ENCODE data around the gene BRMS1L. TPM values are rescaled to one million over a fixed set of nuclear protein-coding genes. Genes with fewer than 3 reads are reported as not detected.

Gene BRMS1L
- total RNA-seq, 4 donors from 2014 or later = 4.6 to 6.8 (median 6.1) TPM

GRCh38 chr14:35865611-35866324, 39.6 kb downstream of the BRMS1L start:
- peaks cover 5 to 28% of the 10 kb centered on the region in 2 donors for H3K36me3 ChIP-seq

GRCh38 chr14:35866595-35867279, 40.6 kb downstream of the BRMS1L start:
- no peak overlapping the region for H3K27ac ChIP-seq
- no peak for TF ChIP-seq POLR2A (IDR thresholded peaks at IDR 0.05)
- TF ChIP-seq CTCF (IDR thresholded peaks at IDR 0.05 in 4 of 5, conservative IDR thresholded peaks at IDR 0.05 in 1 of 5) = no peak
- no peaks in the 10 kb centered on the region for H3K27me3 ChIP-seq
- ATAC-seq (no peak), DNase-seq (no peak)
- peaks cover 5 to 28% of the 10 kb centered on the region in 2 donors for H3K36me3 ChIP-seq
- no peaks in the 10 kb centered on the region for H3K4me1 ChIP-seq
- no peak overlapping the region for H3K4me3 ChIP-seq
- H3K9me3 ChIP-seq = no peaks in the 10 kb centered on the region
- in situ Hi-C loops (cut with MboI; ENCODE audit: low sequenced_read_pairs in 4 of 4) (no loop called here), intact Hi-C loops (cut with DNase I; ENCODE audit: low total_unique reads) (no loop called here)

More at GRCh38 chr14:35865611-35866324, 39.6 kb downstream of the BRMS1L start:
- in situ Hi-C loops (cut with MboI; ENCODE audit: low sequenced_read_pairs in 4 of 4) = no loop called here
- no peaks in the 10 kb centered on the region for H3K4me1 ChIP-seq
- DNase-seq (no peak), ATAC-seq (no peak)
- no peaks in the 10 kb centered on the region for H3K27me3 ChIP-seq
- no peak for TF ChIP-seq CTCF (IDR thresholded peaks at IDR 0.05 in 4 of 5, conservative IDR thresholded peaks at IDR 0.05 in 1 of 5)
- TF ChIP-seq POLR2A (IDR thresholded peaks at IDR 0.05) = no peak
- H3K4me3 ChIP-seq = no peak overlapping the region
- intact Hi-C loops (cut with DNase I; ENCODE audit: low total_unique reads) = no loop called here
- H3K9me3 ChIP-seq = no peaks in the 10 kb centered on the region
- H3K27ac ChIP-seq = no peak overlapping the region

- Histone ChIP-seq H3K36me3 (peaks cover 5 to 28% of the 10 kb centered on the region in 2 donors), H3K4me1 (no peaks in the 10 kb centered on the region), H3K9me3 (no peaks in the 10 kb centered on the region), H3K4me3 (no peak overlapping the region), H3K27ac (no peak overlapping the region), H3K27me3 (no peaks in the 10 kb centered on the region)
- TF ChIP-seq CTCF (IDR thresholded peaks at IDR 0.05 in 4 of 5, conservative IDR thresholded peaks at IDR 0.05 in 1 of 5) (no peak), POLR2A (IDR thresholded peaks at IDR 0.05) (no peak)
- DNase-seq (no peak), ATAC-seq (no peak)
- in situ Hi-C loops (cut with MboI; ENCODE audit: low sequenced_read_pairs in 4 of 4) = no loop called here
- intact Hi-C loops (cut with DNase I; ENCODE audit: low total_unique reads) = no loop called here
Observed at GRCh38 chr14:35867280-35867629, 41.1 kb downstream of the BRMS1L start.

GRCh38 chr14:35875296-35875695, 49.2 kb downstream of the BRMS1L start:
- in situ Hi-C loops (cut with MboI; ENCODE audit: low sequenced_read_pairs in 4 of 4) (no loop called here), intact Hi-C loops (cut with DNase I; ENCODE audit: low total_unique reads) (no loop called here)
- Histone ChIP-seq H3K27ac (no peak overlapping the region), H3K4me3 (no peak overlapping the region), H3K9me3 (no peaks in the 10 kb centered on the region), H3K4me1 (peaks cover 4 to 7% of the 10 kb centered on the region in 2 donors), H3K27me3 (no peaks in the 10 kb centered on the region), H3K36me3 (no peaks in the 10 kb centered on the region)
- TF ChIP-seq POLR2A (IDR thresholded peaks at IDR 0.05) (no peak), CTCF (IDR thresholded peaks at IDR 0.05 in 4 of 5, conservative IDR thresholded peaks at IDR 0.05 in 1 of 5) (no peak)
- ATAC-seq = no peak
- DNase-seq = no peak
